A549 (cell line): ENCODE data around the gene PDE1C. TPM values are rescaled to one million over a fixed set of nuclear protein-coding genes. Genes with fewer than 3 reads are reported as not detected.
A peak's percentile ranks its signal among the peaks of the same experiment; 100 is the strongest.

Source experiments
- ATAC-seq, 2 experiments: fragments of 200-7000 bp in 1 of 2; fragments of >200 bp in 1 of 2; cut with Nextera tagmentation in 1 of 2; cut with Tn5 transposase in 1 of 2; 3 replicates each; pipeline versions ENCODE4 v1.8.0 to v1.9.1; 2018 to 2020; ENCODE audit warnings: mild to moderate bottlenecking in 1 of 2, moderate library complexity in 1 of 2
- CTCF ChIA-PET: fragments of 300-600 bp; sonication (Branson Sonifier 250); formaldehyde crosslinking; extraction: SDS; loops from one replicate; lab custom pipeline; 2021; ENCODE audit warnings: antibody characterized with exemption, inconsistent platforms; lab: Yijun Ruan, JAX
- POLR2A ChIA-PET: fragments of 350-600 bp; formaldehyde crosslinking; extraction: SDS; loops from one replicate; lab custom pipeline; 2021; ENCODE audit warnings: antibody characterized with exemption, inconsistent platforms; lab: Yijun Ruan, JAX
- DNase-seq, 2 experiments: peaks; one replicate each; pipeline versions ENCODE4 v3.0.0 to v3.0.0-alpha.2; 2011 to 2016; ENCODE audit warnings: low read depth in 1 of 2, low spot score in 1 of 2
- FAIRE-seq: peaks from 2 replicates; lab custom pipeline; 2011; peaks lifted over from hg19 to GRCh38; lab: Jason Lieb, UNC
- H3K27ac ChIP-seq, 2 experiments: fragments of >200 bp; sonication (Bioruptor Twin); formaldehyde crosslinking; 3 replicates each; pipeline ENCODE4 v1.5.1; 2016 to 2017
- H3K4me1 ChIP-seq: fragments of >200 bp; sonication (Bioruptor Twin); formaldehyde crosslinking; 3 replicates; pipeline ENCODE4 v1.6.1; 2016
- H3K4me2 ChIP-seq: fragments of >200 bp; sonication (Bioruptor Twin); formaldehyde crosslinking; 3 replicates; pipeline ENCODE4 v1.6.1; 2016
- H3K4me3 ChIP-seq: fragments of >200 bp; sonication (Bioruptor Twin); formaldehyde crosslinking; 3 replicates; pipeline ENCODE4 v1.5.1; 2016
- H3K9me3 ChIP-seq: fragments of >200 bp; sonication (Bioruptor Twin); formaldehyde crosslinking; 3 replicates; pipeline ENCODE4 v1.6.1; 2016
- BCL3 ChIP-seq: fragments of >200 bp; sonication (Bioruptor Twin); formaldehyde crosslinking; IDR thresholded peaks from 3 replicates; pipeline ENCODE4 v1.6.1; 2016
- CBX2 ChIP-seq: fragments of 200-600 bp; sonication (generic); IDR thresholded peaks from 2 replicates; pipeline ENCODE4 v1.6.1; 2016; ENCODE audit warnings: low read depth, mild to moderate bottlenecking, borderline replicate concordance
- CTCF ChIP-seq: fragments of >200 bp; sonication (Bioruptor Twin); formaldehyde crosslinking; IDR thresholded peaks from 3 replicates; pipeline ENCODE4 v1.5.1; 2016
- E2F6 ChIP-seq: IDR thresholded peaks from 2 replicates; pipeline ENCODE4 v1.6.1; 2012; ENCODE audit warnings: low read depth, borderline replicate concordance
- EHF ChIP-seq: fragments of 250-450 bp; sonication (Bioruptor Pico); IDR thresholded peaks from 2 replicates; pipeline ENCODE4 v1.5.0; 2020; ENCODE audit warnings: mild to moderate bottlenecking
- ELK1 ChIP-seq: fragments of 150-350 bp; IDR thresholded peaks from 2 replicates; pipeline ENCODE4 v1.6.1; 2014; ENCODE audit warnings: low read depth, mild to moderate bottlenecking, low read length
- EP300 ChIP-seq, 2 experiments: fragments of >200 bp; sonication (Bioruptor Twin); formaldehyde crosslinking; IDR thresholded peaks; 2 replicates in 1 of 2; 3 replicates in 1 of 2; pipeline ENCODE4 v1.6.1; 2016 to 2017
- FOSL2 ChIP-seq, 2 experiments: fragments of 450-650 bp in 1 of 2; fragments of >200 bp in 1 of 2; sonication (Bioruptor Twin) in 1 of 2; formaldehyde crosslinking; IDR thresholded peaks; 2 replicates each; pipeline versions ENCODE4 v1.5.0 to v1.6.1; 2016 to 2020; ENCODE audit warnings: mild to moderate bottlenecking in 1 of 2, moderate library complexity in 1 of 2
- FOXS1 ChIP-seq: fragments of 250-450 bp; sonication (Bioruptor Pico); IDR thresholded peaks from 2 replicates; pipeline ENCODE4 v1.5.0; 2020; ENCODE audit warnings: mild to moderate bottlenecking, moderate library complexity
- HOXB5 ChIP-seq: fragments of 250-450 bp; sonication (Bioruptor Pico); IDR thresholded peaks from 2 replicates; pipeline ENCODE4 v1.5.0; 2020; ENCODE audit warnings: mild to moderate bottlenecking, moderate library complexity
- JUN ChIP-seq, 2 experiments: fragments of >200 bp; sonication (Bioruptor Twin); formaldehyde crosslinking; IDR thresholded peaks; 2 replicates in 1 of 2; 3 replicates in 1 of 2; pipeline ENCODE4 v1.6.1; 2016 to 2017
- JUNB ChIP-seq: fragments of >200 bp; sonication (Bioruptor Twin); formaldehyde crosslinking; IDR thresholded peaks from 2 replicates; pipeline ENCODE4 v1.6.1; 2016
- KDM1A ChIP-seq: fragments of 200-600 bp; sonication (generic); IDR thresholded peaks from 2 replicates; pipeline ENCODE4 v1.6.1; 2016; ENCODE audit warnings: low read depth, mild to moderate bottlenecking
- MAFK ChIP-seq: fragments of 450-650 bp; IDR thresholded peaks from 2 replicates; pipeline ENCODE4 v1.6.1; 2014; ENCODE audit not compliant: partially characterized antibody
- MAX ChIP-seq: IDR thresholded peaks from 2 replicates; pipeline ENCODE4 v1.6.1; 2012
- PBX3 ChIP-seq: IDR thresholded peaks from 2 replicates; pipeline ENCODE4 v1.6.1; 2012
- POLR2A ChIP-seq: IDR thresholded peaks from 2 replicates; pipeline ENCODE4 v1.6.1; 2012; ENCODE audit warnings: mild to moderate bottlenecking, low read length
- RAD21 ChIP-seq, 2 experiments: fragments of >200 bp in 1 of 2; sonication (Bioruptor Twin) in 1 of 2; formaldehyde crosslinking in 1 of 2; IDR thresholded peaks in 1 of 2; conservative IDR thresholded peaks in 1 of 2; 2 replicates in 1 of 2; 3 replicates in 1 of 2; pipeline ENCODE4 v1.6.1; 2012 to 2018; ENCODE audit warnings: inconsistent platforms in 1 of 2
- RCOR1 ChIP-seq: fragments of 150-350 bp; IDR thresholded peaks from 2 replicates; pipeline ENCODE4 v1.6.1; 2014; ENCODE audit warnings: antibody characterized with exemption, low read length, low read depth
- SMC3 ChIP-seq: fragments of >200 bp; sonication (Bioruptor Twin); formaldehyde crosslinking; IDR thresholded peaks from 3 replicates; pipeline ENCODE4 v1.6.1; 2018; ENCODE audit warnings: inconsistent platforms
- TP53 ChIP-seq: fragments of 250-450 bp; sonication (Bioruptor Pico); IDR thresholded peaks from 2 replicates; pipeline ENCODE4 v1.5.0; 2021; ENCODE audit warnings: mild to moderate bottlenecking, moderate library complexity
- ZSCAN20 ChIP-seq: fragments of 250-450 bp; sonication (Bioruptor Pico); IDR thresholded peaks from 2 replicates; pipeline ENCODE4 v1.8.0; 2022; ENCODE audit warnings: mild to moderate bottlenecking, moderate library complexity
- WGBS: methylation state at CpG from one replicate; pipeline ENCODE4 v1.1.6; 2017; ENCODE audit errors: missing lambda C conversion rate; 5-methylcytosine and 5-hydroxymethylcytosine counted together
- polyA plus RNA-seq, 4 experiments: library from polyadenylated mRNA; depleted of rRNA in 3 of 4; stranded (reverse); fragments of >200 nt; fragmentation: RNase III in 1 of 4; extraction: RNeasy Plus Mini Kit Qiagen cat#74134 plus additional on column Dnase treatment in 1 of 4; gene quantifications; 2 replicates in 3 of 4; 3 replicates in 1 of 4; pipeline ENCODE4 v1.2.3, GENCODE V29; 2011 to 2017

Gene PDE1C
- polyA plus RNA-seq, 2 of the 4 experiments (the other 2 are of a cell fraction): 8.0 to 11.0 TPM

- no peak overlapping the region for H3K4me2 ChIP-seq
- no peak overlapping the region for H3K4me3 ChIP-seq
- H3K9me3 ChIP-seq: no peaks in the 10 kb centered on the region; the same call in 2 of the 3 replicates
- 65% methylated on average over 4 of the region's 4 CpGs for WGBS
- POLR2A ChIA-PET: no interaction called here
- TF ChIP-seq MAFK: no peak
- TF ChIP-seq ZSCAN20: no peak
- no peak for TF ChIP-seq FOSL2 (IDR thresholded peaks at IDR 0.05)
- TF ChIP-seq FOSL2 (CRISPR knock-in tag; IDR thresholded peaks at IDR 0.05): no peak
- TF ChIP-seq MAX: no peak
- no peak for TF ChIP-seq CBX2
- no peak for TF ChIP-seq E2F6
- TF ChIP-seq BCL3: no peak
- no peak for TF ChIP-seq JUN (IDR thresholded peaks at IDR 0.05)
- TF ChIP-seq EP300 (IDR thresholded peaks at IDR 0.05): no peak
- no peak for TF ChIP-seq TP53 (CRISPR knock-in tag)
- no peak for TF ChIP-seq POLR2A
- CTCF ChIA-PET: interaction anchor here (1.0 to 6.2 kb wide), 9 partner anchors 107 to 759 kb away, joined by 3 to 70 read pairs (median 5); no protein-coding TSS in a partner anchor
- no peak overlapping the region for H3K27ac ChIP-seq
- FAIRE-seq (no peak), ATAC-seq (no peak), DNase-seq (no peak)
- H3K4me1 ChIP-seq: peaks cover 8% of the 10 kb centered on the region
Measured at GRCh38 chr7:31741852-31742251, 328.4 kb downstream of the PDE1C start.

- ChIA-PET CTCF (interaction anchor here (0.7 to 6.2 kb wide), 17 partner anchors 8 to 602 kb away, joined by 3 to 70 read pairs (median 4); no protein-coding TSS in a partner anchor), POLR2A (no interaction called here)
- FAIRE-seq (peak; percentile 96), DNase-seq (peak; percentile 45 to 64), ATAC-seq (peak; percentile 80 to 95)
- WGBS: 54% methylated on average over 11 of the region's 11 CpGs
- Histone ChIP-seq H3K9me3 (no peaks in the 10 kb centered on the region), H3K27ac (no peak overlapping the region), H3K4me2 (no peak overlapping the region), H3K4me1 (no peaks in the 10 kb centered on the region), H3K4me3 (no peak overlapping the region)
- TF ChIP-seq JUN (IDR thresholded peaks at IDR 0.05) (no peak), CBX2 (no peak), KDM1A (no peak), HOXB5 (CRISPR knock-in tag) (no peak), RCOR1 (no peak), JUNB (no peak), RAD21 (conservative IDR thresholded peaks at IDR 0.05 in 1 of 2, IDR thresholded peaks at IDR 0.05 in 1 of 2) (peak; percentile 81 to 93), BCL3 (no peak), PBX3 (no peak), FOXS1 (CRISPR knock-in tag) (no peak), SMC3 (peak; percentile 72), ELK1 (no peak), CTCF (peak; percentile 78), EHF (no peak)
Measured at GRCh38 chr7:31735991-31736982, 333.9 kb downstream of the PDE1C start.
